AG04450 (cell line): ENCODE measurements around the gene POMT2. TPM values are rescaled to one million over a fixed set of nuclear protein-coding genes. Genes with fewer than 3 reads are reported as not detected.

ENCODE experiments used
- CTCF ChIA-PET: fragments of 300-600, 350-600 bp; formaldehyde crosslinking; extraction: SDS; loops from one replicate; lab custom pipeline; 2022; ENCODE audit warnings: antibody characterized with exemption, inconsistent platforms; lab: Charles Lee
- POLR2A ChIA-PET: fragments of 350-600 bp; formaldehyde crosslinking; extraction: SDS; loops from one replicate; lab custom pipeline; 2021; ENCODE audit warnings: antibody characterized with exemption, inconsistent platforms; lab: Yijun Ruan, JAX
- DNase-seq: peaks from one replicate; pipeline ENCODE4 v3.0.0-alpha.2; 2011; ENCODE audit warnings: low read depth, low spot score
- H3K27ac ChIP-seq: one replicate; pipeline ENCODE4 v1.5.1; 2012; ENCODE audit warnings: low read depth, low read length, control low read depth
- H3K27me3 ChIP-seq: one replicate; pipeline ENCODE4 v1.6.0; 2012; ENCODE audit warnings: low read length; ENCODE audit not compliant: control insufficient read depth, insufficient read depth
- H3K4me3 ChIP-seq: 2 replicates; pipeline ENCODE4 v1.5.1; 2011; ENCODE audit warnings: mild to moderate bottlenecking, low read depth, low read length, control low read depth
- H3K9me3 ChIP-seq: 2 replicates; pipeline ENCODE4 v1.5.1; 2012; ENCODE audit warnings: low read length; ENCODE audit not compliant: control insufficient read depth, insufficient read depth
- polyA plus RNA-seq: library from polyadenylated mRNA; depleted of rRNA; stranded (reverse); fragments of >200 nt; gene quantifications from 2 replicates; pipeline ENCODE4 v1.2.3, GENCODE V29; 2011
- TF ChIP-seq, protein P1 (sequence below): IDR thresholded peaks from 2 replicates; pipeline ENCODE4 v1.5.1; 2011; ENCODE audit warnings: low read depth, low read length, control low read depth, inconsistent platforms

Gene POMT2
- polyA plus RNA-seq, 1 experiment, result 17.2 TPM

- ChIA-PET POLR2A (interaction anchor here (2.0 kb wide), 1 partner anchor 15 kb away, joined by 6 read pairs; no protein-coding TSS in a partner anchor), CTCF (interaction anchor here (0.6 to 8.3 kb wide), 16 partner anchors 9 to 405 kb away, joined by 3 to 305 read pairs (median 4); partner anchors contain the start of genes GSTZ1, POMT2 and SAMD15)
- Histone ChIP-seq H3K27ac (no peak overlapping the region), H3K9me3 (no peaks in the 10 kb centered on the region), H3K4me3 (no peak overlapping the region), H3K27me3 (no peaks in the 10 kb centered on the region)
- TF ChIP-seq, protein P1, sequence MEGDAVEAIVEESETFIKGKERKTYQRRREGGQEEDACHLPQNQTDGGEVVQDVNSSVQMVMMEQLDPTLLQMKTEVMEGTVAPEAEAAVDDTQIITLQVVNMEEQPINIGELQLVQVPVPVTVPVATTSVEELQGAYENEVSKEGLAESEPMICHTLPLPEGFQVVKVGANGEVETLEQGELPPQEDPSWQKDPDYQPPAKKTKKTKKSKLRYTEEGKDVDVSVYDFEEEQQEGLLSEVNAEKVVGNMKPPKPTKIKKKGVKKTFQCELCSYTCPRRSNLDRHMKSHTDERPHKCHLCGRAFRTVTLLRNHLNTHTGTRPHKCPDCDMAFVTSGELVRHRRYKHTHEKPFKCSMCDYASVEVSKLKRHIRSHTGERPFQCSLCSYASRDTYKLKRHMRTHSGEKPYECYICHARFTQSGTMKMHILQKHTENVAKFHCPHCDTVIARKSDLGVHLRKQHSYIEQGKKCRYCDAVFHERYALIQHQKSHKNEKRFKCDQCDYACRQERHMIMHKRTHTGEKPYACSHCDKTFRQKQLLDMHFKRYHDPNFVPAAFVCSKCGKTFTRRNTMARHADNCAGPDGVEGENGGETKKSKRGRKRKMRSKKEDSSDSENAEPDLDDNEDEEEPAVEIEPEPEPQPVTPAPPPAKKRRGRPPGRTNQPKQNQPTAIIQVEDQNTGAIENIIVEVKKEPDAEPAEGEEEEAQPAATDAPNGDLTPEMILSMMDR, result peak; percentile 95
- DNase-seq, result peak; percentile 63
These were observed 19.6 kb downstream of the POMT2 start for GRCh38 chr14:77301103-77301502.

- ChIA-PET POLR2A (interaction anchor here (2.0 kb wide), 1 partner anchor 16 kb away, joined by 6 read pairs; no protein-coding TSS in a partner anchor), CTCF (interaction anchor here (1.1 to 8.3 kb wide), 3 partner anchors 9 to 201 kb away, joined by 3 to 305 read pairs (median 6); no protein-coding TSS in a partner anchor)
- Histone ChIP-seq H3K9me3 (no peaks in the 10 kb centered on the region), H3K27me3 (no peaks in the 10 kb centered on the region), H3K27ac (no peak overlapping the region), H3K4me3 (no peak overlapping the region)
- no peak for DNase-seq
- TF ChIP-seq, protein P1, result no peak
These were observed 20.9 kb downstream of the POMT2 start for GRCh38 chr14:77299771-77300170.

DNA sequence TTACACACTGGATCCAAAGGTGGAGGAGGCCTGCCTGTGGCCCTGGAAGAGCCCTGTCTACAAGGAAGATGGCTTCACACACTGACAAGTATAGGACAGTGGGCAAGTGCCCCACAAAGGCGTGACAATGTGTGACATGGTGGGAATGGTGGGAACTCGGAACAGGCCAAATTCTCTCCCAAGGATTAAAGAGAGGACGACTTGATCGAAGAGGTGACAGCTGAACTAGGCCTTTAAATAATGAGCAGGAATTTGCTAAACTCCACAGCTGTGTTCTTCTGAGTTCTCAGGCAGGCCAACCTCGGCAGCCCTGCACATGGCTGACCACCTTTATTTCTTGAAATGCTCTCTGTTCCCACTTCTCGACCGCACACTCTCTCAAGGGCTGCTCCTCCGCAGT is 23.8 kb downstream of the POMT2 start:
- H3K27ac ChIP-seq, result no peak overlapping the region
- TF ChIP-seq, protein P1, result no peak
- no peak for DNase-seq
- no peak overlapping the region for H3K4me3 ChIP-seq
- ChIA-PET POLR2A (no interaction called here), CTCF (interaction anchor here (2.4 kb wide), 1 partner anchor 19 kb away, joined by 17 read pairs; no protein-coding TSS in a partner anchor)
- no peaks in the 10 kb centered on the region for H3K9me3 ChIP-seq
- H3K27me3 ChIP-seq, result no peaks in the 10 kb centered on the region

DNA sequence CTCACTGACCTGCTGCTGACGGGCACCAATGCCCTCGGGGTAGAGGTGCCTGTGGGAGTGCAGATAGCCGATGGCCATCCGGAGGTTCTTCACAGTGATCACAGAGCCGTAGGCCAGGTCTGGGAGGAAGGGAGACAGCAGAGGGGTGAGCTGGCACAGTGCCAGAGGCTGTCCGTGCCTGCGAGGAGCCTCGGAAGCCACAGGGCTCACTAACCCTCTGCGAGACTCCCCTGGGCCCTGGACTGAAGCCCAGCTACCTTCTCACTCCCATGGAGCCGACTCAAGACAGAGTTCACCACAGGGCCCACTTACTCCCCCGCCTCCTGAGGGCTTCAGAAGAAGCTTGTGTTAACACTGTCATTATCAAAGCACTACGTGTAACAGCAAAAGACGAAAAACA is 24.5 kb downstream of the POMT2 start:
- POLR2A ChIA-PET, result no interaction called here
- TF ChIP-seq, protein P1, result no peak
- Histone ChIP-seq H3K27me3 (no peaks in the 10 kb centered on the region), H3K4me3 (no peak overlapping the region), H3K9me3 (no peaks in the 10 kb centered on the region), H3K27ac (no peak overlapping the region)
- DNase-seq, result no peak
- CTCF ChIA-PET, result interaction anchor here (2.4 kb wide), 1 partner anchor 20 kb away, joined by 17 read pairs; no protein-coding TSS in a partner anchor

- no peak overlapping the region for H3K4me3 ChIP-seq
- H3K27me3 ChIP-seq, result no peaks in the 10 kb centered on the region
- TF ChIP-seq, protein P1, result no peak
- DNase-seq, result peak; percentile 10
- no peak overlapping the region for H3K27ac ChIP-seq
- no peaks in the 10 kb centered on the region for H3K9me3 ChIP-seq
- ChIA-PET POLR2A (no interaction called here), CTCF (interaction anchor here (1.0 to 4.3 kb wide), 3 partner anchors 10 to 581 kb away, joined by 4 to 23 read pairs (median 6); no protein-coding TSS in a partner anchor)
These were observed 30.0 kb downstream of the POMT2 start for GRCh38 chr14:77290705-77291104.
